ENCODE measurements around the gene STT3B. TPM values are rescaled to one million over a fixed set of nuclear protein-coding genes. Genes with fewer than 3 reads are reported as not detected.

Gene STT3B
- total RNA-seq, 1 donor from 2014 or later: 214 TPM

GRCh38 chr3:31521468-31521867 is 11.3 kb upstream of the STT3B start:
- no peak for DNase-seq

- DNase-seq: no peak
Measured at GRCh38 chr3:31522152-31522551, 10.6 kb upstream of the STT3B start.

GRCh38 chr3:31523543-31523942 is 9.2 kb upstream of the STT3B start:
- no peak for DNase-seq

- DNase-seq: no peak
Measured at GRCh38 chr3:31525532-31525931, 7.2 kb upstream of the STT3B start.

GRCh38 chr3:31529421-31529820 is 3.3 kb upstream of the STT3B start:
- DNase-seq: no peak

- no peak for DNase-seq
Measured at GRCh38 chr3:31530039-31530959, 2.4 kb upstream of the STT3B start.

GRCh38 chr3:31530960-31531335 is 1.8 kb upstream of the STT3B start:
- no peak for DNase-seq

- DNase-seq: no peak
Measured at GRCh38 chr3:31531452-31531991, 1.2 kb upstream of the STT3B start.

GRCh38 chr3:31531992-31532586 is 636 bp upstream of the STT3B start:
- peak; percentile 100 for DNase-seq

- DNase-seq: peak; percentile 67
Measured at GRCh38 chr3:31533169-31534064, 692 bp downstream of the STT3B start.

- DNase-seq: peak; percentile 35
Measured at GRCh38 chr3:31534065-31534425, 1.3 kb downstream of the STT3B start.

- no peak for DNase-seq
Measured at GRCh38 chr3:31536497-31536896, 3.8 kb downstream of the STT3B start.

- no peak for DNase-seq
Measured at GRCh38 chr3:31538801-31539200, 6.1 kb downstream of the STT3B start.

GRCh38 chr3:31539275-31539674 is 6.5 kb downstream of the STT3B start:
- DNase-seq: no peak

- DNase-seq: no peak
Measured at GRCh38 chr3:31541089-31541488, 8.4 kb downstream of the STT3B start.

GRCh38 chr3:31542246-31542645 is 9.5 kb downstream of the STT3B start:
- DNase-seq: no peak

GRCh38 chr3:31543375-31543774 is 10.7 kb downstream of the STT3B start:
- DNase-seq: no peak

GRCh38 chr3:31544634-31545033 is 11.9 kb downstream of the STT3B start:
- peak; percentile 53 for DNase-seq

GRCh38 chr3:31546162-31546561 is 13.4 kb downstream of the STT3B start:
- DNase-seq: peak; percentile 60

GRCh38 chr3:31546725-31547124 is 14.0 kb downstream of the STT3B start:
- DNase-seq: no peak

- peak; percentile 37 for DNase-seq
Measured at GRCh38 chr3:31550452-31551251, 17.9 kb downstream of the STT3B start.

GRCh38 chr3:31551646-31552045 is 18.9 kb downstream of the STT3B start:
- no peak for DNase-seq
